DMS79 (cell line): ENCODE measurements around the gene RASAL2.

Experiments
- DNase-seq: peaks from one replicate; lab custom pipeline; 2025; lab: John Stamatoyannopoulos, UW

The RASAL2 gene

DNA sequence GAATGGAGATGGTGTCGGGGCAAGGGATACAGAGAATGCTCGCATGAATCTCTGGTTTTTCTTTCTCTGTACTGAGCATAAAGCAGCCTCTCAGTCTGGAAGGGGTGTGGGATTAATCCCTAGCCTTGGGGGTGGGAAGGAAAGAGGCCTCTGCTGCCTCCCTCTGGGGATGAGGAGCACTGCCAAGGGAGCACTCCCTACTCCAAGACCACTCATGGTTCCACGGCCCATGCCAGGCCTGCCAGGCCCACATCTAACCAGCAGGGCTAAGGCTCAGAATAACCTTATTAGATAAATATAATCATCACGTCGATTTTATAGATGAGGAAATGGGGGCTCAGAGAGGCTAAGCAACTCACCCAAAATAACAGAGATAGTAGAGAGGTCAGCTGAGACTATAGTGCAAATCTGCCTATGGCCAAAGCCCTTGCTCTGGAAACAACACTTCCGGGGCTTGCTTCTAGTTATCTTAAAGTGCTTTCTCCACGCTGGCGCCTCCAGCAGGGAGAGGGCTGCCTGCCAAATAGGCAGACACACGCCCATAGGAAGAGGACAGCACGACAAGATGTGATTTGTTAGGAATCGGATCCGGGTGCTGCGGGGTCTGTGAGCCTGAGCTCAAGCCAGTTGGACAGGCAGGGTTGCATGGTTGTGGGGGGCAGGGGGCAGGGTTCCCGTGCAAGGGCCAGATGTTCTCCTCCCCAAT is 419.5 kb downstream of the RASAL2 start:
- no peak for DNase-seq

DNA sequence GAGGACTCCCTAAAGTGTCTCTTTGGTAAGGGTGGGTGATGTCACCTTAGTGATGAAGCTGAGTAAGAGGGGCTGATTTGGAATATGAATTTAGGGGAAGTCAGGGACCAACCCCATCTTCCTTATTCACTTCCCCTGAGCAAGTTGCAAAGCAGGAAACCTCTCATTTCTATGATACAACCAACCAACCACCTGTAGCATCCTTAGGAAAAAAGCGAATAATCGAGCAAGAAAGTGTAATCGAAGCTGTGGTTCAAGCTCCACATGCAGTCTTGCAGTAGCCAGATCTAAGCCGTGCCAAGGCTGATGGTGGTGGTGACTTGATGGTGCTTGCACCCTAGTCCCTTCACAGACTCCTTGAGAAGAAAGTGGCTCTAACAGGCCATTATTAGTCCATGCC is 422.2 kb downstream of the RASAL2 start:
- no peak for DNase-seq

DNA sequence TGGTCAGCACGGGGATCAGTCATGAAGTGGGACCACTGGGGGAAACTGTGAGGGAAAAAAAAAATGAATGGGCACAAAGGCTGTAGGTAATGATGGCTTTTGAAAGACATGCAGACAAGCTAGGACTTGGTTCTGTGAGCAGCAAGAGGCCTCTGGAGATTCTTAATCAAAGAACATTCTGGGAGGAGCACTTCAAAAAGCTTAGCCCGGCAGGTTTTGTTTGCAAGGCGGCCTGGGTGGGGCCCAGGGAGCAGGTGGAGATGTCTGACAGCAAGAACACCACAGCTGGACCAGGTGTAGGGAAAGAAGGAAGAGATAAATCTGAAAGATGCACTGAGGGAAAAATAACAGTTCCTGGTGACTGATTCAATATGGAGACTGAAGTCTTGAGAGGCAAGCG is 425.0 kb downstream of the RASAL2 start:
- DNase-seq, result peak; percentile 43

DNA sequence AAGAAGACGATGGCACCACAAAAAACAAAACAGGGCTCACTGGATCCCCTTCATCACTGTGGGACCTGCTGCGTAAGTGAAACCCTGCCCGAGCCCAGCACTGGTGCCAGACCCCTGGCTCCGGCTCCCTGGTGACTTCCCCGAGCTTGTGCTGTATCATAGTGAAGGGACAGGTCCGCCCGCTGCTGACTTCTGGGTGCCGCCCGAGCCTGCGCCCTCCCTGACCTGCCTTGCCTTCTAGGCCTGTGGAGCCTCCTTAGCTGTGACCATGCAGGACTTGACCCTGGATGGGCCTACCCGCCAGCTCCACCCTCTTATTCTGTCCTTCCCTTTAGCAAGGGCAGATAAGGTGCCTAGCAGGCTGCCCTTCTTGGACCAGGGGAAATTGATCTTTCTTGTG is 426.9 kb downstream of the RASAL2 start:
- no peak for DNase-seq

DNA sequence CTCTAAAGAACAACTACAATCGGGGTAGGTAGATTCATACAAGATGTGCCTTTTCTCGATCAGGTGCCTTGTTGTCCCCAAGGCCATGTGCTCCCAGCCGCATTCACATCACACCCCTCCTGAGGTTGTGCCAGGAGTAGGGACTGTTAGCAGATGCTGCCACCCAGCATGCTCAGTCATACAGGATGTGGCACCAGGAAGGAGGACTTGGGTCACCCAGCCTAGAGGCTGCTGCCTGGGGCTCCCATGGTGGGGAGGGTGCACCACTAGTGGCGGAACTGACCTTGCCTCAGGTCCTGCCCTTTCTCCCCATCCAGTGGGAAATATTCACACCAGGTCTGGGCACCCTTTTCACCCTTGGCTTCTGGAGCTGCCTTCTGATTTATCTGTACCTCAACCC is 427.3 kb downstream of the RASAL2 start:
- DNase-seq, result no peak

DNA sequence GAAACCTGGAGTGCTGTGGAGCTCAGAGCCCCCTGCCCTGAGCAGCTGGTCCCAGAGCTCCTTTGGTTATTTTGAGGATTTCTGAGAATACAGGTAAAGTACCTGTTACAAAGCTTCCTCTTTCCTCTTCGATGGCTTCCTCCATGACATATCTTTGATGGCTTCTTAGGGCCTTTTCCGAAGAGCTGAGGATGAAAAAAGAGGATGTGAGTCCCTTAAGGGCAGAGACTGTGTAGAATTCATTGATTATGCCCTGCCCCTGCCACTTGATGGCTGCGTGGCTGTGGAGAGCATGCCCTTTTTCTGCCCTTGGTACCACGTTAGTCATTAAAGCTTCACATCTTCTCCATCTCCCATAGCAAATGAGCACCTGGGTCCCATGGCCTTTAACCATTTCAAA is 433.2 kb downstream of the RASAL2 start:
- no peak for DNase-seq

DNA sequence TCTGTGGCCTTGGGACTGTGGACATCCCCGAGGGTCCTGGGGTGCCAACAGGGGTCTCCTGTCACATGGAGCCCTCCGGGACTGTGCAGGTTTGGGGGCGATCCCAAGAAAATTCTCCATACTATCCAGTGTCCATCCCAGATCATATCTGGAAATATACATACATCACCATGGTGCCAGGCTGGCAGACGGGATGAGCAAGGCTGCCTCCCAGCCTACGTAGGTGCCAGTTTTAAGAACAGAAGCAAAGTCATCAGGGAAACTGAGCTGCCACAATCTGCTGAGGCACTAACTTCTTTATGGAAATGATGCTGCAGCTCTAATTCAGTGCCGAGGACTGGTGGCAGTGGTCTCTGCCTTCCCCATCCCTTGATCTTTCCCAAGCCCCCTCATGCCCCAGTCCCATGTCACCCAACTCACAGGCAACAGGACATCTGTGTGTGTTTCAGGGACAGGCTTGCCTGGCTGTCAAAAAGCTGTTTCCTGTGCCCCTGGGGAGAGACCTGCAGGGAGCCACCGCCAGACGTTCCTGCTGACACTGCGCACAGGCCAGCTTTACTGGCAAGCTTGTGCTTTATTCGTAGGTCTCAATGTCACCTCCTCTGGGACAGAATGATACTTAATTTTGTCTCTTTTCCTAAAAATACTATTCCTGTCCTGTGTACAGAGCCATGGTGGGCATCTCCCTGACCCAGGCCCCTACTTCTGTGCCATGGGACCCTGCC is 434.5 kb downstream of the RASAL2 start:
- DNase-seq, result no peak

DNA sequence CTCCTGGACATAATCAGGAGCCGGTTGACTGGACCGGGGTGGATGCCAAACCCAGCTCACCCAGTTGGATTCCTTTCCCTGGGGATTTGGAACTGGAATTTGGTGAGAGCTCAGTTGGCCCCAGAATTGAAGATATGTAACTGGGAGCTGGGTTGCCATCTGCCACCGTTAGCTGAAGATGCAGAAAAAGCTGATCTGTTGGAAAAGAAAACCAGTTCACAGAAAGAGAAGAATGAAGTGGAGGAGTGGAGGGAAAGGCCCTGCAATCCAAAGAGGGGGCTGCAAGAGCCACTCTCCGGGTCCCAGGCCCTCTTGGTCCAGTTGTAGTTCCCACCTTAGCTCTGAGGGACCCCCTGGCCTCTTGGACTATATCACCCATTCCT is 435.0 kb downstream of the RASAL2 start:
- DNase-seq, result no peak

DNA sequence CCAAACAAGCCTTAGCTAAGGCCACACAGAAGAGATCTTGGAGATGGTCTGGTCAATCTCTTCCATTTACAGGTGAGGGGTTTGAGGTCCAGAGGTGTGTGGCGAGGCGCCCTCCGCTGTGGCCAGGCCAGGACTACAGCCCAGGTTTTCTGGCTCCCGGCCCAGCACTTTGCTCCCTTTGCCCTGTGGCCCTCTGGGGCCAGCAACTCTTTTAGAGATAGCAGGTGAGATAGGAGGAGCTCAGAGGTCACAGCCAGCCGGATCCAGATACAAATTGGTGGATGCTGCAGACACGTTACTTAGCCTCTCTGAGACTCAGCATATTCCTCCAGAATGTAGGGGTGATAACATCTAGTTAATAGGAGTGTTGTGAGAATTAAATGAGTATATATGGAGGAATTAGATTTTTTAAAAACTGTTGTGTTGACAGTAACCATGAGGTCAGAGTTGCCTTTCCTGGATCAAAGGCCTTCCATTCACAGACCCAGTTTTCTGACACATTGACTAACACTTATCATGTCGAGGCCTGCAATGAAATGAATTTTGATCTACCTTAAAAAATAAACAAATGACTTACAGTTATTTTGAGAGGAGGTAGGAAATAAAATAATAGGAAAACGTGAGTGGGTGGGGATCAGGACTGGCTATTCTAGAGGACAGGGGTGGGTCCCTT is 435.6 kb downstream of the RASAL2 start:
- no peak for DNase-seq

DNA sequence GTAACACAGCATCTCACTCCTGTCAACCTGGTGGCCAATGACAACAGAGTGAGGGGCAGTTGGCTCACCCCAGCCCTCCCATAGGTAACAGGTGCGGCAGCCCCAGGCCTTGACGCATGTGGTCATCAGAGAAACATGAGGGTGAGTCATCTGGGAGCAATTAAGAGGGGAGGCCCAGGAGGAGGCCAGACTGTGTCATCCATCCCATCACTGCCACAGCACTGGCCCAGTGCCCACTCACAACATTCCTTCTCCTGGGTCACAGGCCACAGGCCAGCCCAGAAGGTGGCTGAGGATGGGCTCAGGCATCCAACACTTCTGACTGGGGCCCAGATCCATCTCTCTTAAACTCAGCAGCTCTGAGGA is 436.1 kb downstream of the RASAL2 start:
- DNase-seq, result no peak

DNA sequence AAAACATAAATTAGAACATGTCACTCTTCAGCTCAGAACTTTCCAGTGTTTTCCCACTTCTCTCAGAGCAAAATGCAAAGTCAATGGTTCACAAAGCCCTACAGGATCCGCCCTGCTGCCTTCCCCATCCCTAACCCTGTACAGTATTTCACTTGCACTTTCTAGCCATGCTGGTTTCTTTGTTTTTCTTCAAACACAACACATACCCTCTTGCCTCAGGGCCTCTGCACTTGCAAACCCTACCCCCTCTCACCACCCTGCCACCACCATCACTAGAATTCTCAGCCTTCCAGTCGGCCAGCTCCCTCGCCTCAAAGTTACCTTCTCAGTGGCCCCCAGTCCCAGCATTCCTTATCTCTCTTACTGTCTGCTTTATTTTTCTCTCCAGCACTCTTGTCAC is 436.6 kb downstream of the RASAL2 start:
- DNase-seq, result no peak

DNA sequence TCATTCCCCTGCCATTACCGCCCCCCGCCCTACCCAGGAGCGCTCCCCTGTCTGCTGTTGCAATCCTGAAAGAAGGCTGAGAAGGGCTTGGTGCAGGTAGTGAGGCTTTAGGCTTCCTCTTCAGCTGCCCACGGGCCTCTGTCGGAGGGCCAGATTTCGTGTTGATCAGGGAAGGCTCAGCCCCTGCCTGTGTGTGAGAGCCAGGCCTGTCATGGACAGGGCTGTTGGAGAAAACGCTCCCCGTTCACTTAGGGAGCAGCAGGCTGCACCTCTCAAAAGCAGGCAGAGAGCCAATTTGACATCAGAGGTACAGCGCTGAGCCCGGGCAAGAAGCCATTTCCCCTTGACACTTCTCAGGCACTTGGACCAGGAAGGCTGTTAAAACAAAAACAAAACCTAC is 438.0 kb downstream of the RASAL2 start:
- DNase-seq, result peak; percentile 72

DNA sequence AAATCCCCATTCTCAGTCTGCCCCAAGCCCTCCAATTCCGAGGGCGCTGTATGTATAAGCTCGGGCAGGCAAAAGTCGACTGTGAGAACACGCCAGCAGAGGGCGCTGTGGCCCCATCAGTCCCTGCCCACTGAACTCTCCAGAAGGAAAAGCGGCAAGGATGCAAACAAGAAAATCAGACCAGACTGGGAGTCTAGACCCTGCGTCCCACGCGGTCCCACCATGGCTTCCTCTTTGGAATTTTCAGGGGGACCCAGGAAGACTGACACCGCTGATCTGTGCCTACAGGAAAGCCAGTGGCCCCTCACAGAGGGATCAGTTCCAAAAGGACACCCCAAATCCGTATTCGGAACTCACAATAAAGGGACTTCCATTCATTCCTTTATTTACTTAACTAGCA is 438.5 kb downstream of the RASAL2 start:
- no peak for DNase-seq

DNA sequence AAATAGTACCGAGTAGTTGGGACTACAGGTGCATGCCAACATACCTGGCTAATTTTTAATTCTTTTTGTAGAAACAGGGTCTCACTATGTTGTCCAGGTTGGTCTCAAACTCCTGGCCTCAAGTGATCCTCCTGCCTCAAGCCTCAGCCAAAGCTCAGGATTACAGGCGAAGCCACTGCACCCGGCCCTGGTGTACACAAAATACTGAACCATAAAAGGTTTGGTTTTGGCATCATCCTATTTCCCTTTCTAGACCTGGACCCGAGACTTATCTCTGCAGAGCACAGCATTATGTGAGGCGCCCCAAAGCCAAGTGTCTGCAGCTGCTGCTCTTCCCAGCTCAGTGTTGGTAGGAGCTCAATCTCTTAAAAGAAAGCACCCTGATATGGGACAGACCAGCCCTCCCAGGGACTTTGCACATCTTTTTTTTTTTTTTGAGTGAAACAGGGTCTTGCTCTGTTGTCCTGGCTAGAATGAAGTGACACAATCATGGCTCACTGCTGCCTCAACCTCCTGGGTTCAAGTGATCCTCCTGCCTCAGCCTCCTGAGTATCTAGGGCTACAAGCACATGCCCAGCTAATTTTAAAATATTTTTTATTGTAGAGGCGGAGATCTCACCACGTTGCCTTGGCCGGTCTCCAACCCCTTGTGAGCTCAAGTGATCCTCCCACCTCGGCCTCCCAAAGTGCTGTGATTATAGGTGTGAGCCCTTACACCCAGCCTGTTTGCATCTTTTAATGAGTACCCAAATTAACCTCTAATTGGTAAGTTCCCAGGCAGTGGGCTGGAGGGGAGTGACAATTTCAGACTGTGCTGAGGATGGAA is 439.4 kb downstream of the RASAL2 start:
- DNase-seq, result no peak
